ENCODE measurements around the gene CAPN14. TPM values are rescaled to one million over a fixed set of nuclear protein-coding genes. Genes with fewer than 3 reads are reported as not detected.

Gene CAPN14
- total RNA-seq, 1 donor from 2014 or later = 0.13 TPM

DNA sequence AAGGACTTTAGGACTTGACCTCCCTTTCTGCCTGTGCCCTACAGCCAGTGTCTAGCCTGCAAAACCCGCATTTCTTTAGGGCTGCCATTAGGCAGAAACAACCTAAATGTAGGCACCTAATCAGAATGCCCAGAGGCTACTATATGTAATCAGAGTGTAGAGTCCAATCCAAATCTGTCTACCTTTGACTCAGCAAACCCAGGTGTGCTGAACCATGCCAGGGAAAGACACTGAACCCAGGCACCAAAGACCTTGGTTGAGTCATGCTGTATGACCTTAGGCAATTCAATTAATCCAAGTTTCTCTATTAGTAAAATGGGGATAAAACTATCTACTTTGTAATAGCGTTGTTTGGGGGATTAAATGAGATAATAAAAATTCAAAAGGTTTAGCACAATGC lies 20.7 kb downstream of the CAPN14 start:
- Mint-ChIP-seq H3K36me3 (ENCODE audit: low read depth, unreplicated experiment) (no peaks in the 10 kb centered on the region), H3K27ac (ENCODE audit: unreplicated experiment) (no peak overlapping the region), H3K9me3 (ENCODE audit: unreplicated experiment) (no peaks in the 10 kb centered on the region), H3K4me3 (ENCODE audit: unreplicated experiment) (no peak overlapping the region), H3K4me1 (ENCODE audit: unreplicated experiment) (peaks cover 15% of the 10 kb centered on the region), H3K27me3 (ENCODE audit: unreplicated experiment) (peaks cover 4% of the 10 kb centered on the region)
- DNase-seq (ENCODE audit: low spot score) = no peak
- TF ChIP-seq, protein P1, sequence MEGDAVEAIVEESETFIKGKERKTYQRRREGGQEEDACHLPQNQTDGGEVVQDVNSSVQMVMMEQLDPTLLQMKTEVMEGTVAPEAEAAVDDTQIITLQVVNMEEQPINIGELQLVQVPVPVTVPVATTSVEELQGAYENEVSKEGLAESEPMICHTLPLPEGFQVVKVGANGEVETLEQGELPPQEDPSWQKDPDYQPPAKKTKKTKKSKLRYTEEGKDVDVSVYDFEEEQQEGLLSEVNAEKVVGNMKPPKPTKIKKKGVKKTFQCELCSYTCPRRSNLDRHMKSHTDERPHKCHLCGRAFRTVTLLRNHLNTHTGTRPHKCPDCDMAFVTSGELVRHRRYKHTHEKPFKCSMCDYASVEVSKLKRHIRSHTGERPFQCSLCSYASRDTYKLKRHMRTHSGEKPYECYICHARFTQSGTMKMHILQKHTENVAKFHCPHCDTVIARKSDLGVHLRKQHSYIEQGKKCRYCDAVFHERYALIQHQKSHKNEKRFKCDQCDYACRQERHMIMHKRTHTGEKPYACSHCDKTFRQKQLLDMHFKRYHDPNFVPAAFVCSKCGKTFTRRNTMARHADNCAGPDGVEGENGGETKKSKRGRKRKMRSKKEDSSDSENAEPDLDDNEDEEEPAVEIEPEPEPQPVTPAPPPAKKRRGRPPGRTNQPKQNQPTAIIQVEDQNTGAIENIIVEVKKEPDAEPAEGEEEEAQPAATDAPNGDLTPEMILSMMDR (IDR thresholded peaks at IDR 0.05; ENCODE audit: unreplicated experiment) = no peak

DNA sequence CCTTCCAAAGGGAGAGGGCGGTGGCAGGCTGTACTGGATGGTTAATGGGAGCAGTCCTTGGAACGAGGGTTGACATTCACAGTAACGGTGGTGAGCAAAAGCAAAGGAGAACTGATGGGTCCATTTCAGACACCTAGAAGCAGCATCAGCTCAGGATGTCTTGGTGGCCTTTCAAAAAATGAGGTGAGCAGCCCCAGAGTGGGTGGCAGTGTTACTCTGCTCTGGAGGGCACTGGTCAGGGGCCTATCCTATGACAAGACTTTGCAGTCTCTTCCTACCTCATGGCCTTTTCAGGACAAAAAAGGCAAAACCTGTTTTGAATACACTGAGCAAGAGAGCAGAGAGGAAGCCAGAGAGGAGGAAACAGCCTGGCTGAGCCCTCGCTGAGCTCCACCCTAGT lies 23.5 kb downstream of the CAPN14 start:
- TF ChIP-seq, protein P1 (IDR thresholded peaks at IDR 0.05; ENCODE audit: unreplicated experiment) = no peak
- DNase-seq (ENCODE audit: low spot score) = no peak
- Mint-ChIP-seq H3K36me3 (ENCODE audit: low read depth, unreplicated experiment) (no peaks in the 10 kb centered on the region), H3K27ac (ENCODE audit: unreplicated experiment) (no peak overlapping the region), H3K27me3 (ENCODE audit: unreplicated experiment) (no peaks in the 10 kb centered on the region), H3K9me3 (ENCODE audit: unreplicated experiment) (no peaks in the 10 kb centered on the region), H3K4me3 (ENCODE audit: unreplicated experiment) (no peak overlapping the region), H3K4me1 (ENCODE audit: unreplicated experiment) (peaks cover 4% of the 10 kb centered on the region)

DNA sequence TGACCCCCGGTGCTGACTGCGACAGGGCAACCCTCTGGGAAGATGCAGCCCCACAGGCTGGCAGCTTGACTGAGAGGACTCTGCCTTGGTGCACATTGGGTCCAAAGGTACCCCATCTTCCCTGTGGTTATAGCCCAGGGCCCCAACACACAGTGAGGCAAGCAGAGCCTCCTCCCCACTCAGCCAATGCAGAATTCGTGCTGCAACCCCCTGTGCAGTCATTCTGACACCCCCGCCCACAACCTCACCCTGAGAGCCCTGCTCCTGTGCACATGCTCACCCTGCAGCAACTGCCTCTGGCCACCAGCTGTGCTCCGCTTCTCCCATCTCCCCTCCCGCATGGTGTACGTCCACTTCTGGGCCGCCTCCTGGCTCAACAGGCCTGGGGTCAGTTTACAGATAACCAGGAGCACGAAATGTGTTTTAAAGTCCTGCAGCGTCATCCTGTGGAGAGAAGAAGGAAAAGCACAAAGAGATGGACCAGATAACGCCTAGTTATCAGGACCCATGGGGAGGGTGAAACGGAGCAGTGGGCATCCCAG lies 24.4 kb downstream of the CAPN14 start:
- no peak for DNase-seq (ENCODE audit: low spot score)
- no peaks in the 10 kb centered on the region for H3K9me3 Mint-ChIP-seq (ENCODE audit: unreplicated experiment)
- no peak overlapping the region for H3K27ac Mint-ChIP-seq (ENCODE audit: unreplicated experiment)
- peaks cover 3% of the 10 kb centered on the region for H3K4me1 Mint-ChIP-seq (ENCODE audit: unreplicated experiment)
- H3K4me3 Mint-ChIP-seq (ENCODE audit: unreplicated experiment) = no peak overlapping the region
- H3K36me3 Mint-ChIP-seq (ENCODE audit: low read depth, unreplicated experiment) = no peaks in the 10 kb centered on the region
- no peaks in the 10 kb centered on the region for H3K27me3 Mint-ChIP-seq (ENCODE audit: unreplicated experiment)
- TF ChIP-seq, protein P1 (IDR thresholded peaks at IDR 0.05; ENCODE audit: unreplicated experiment) = no peak

DNA sequence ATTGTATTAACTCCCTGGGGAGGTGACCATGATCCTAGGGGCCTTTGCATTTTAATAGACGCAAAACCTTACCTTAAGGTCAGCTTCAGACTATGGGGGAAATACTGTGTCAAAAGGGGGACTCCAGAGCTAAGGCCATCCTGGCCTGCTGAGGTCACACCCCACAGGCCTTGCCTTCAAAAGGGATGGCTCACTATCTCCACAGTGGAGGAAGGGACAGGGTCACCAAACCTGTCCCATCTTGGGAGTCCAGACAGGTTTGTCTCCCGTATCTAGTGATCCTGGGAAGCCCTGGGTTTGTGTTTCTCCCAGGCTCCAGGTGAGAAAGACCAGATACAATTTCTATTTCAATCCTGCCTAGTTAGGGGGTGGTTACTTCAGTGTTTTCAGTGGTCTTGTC lies 24.9 kb downstream of the CAPN14 start:
- no peak for DNase-seq (ENCODE audit: low spot score)
- H3K4me3 Mint-ChIP-seq (ENCODE audit: unreplicated experiment) = no peak overlapping the region
- TF ChIP-seq, protein P1 (IDR thresholded peaks at IDR 0.05; ENCODE audit: unreplicated experiment) = no peak
- peaks cover 3% of the 10 kb centered on the region for H3K4me1 Mint-ChIP-seq (ENCODE audit: unreplicated experiment)
- H3K36me3 Mint-ChIP-seq (ENCODE audit: low read depth, unreplicated experiment) = no peaks in the 10 kb centered on the region
- H3K9me3 Mint-ChIP-seq (ENCODE audit: unreplicated experiment) = no peaks in the 10 kb centered on the region
- H3K27ac Mint-ChIP-seq (ENCODE audit: unreplicated experiment) = no peak overlapping the region
- no peaks in the 10 kb centered on the region for H3K27me3 Mint-ChIP-seq (ENCODE audit: unreplicated experiment)

DNA sequence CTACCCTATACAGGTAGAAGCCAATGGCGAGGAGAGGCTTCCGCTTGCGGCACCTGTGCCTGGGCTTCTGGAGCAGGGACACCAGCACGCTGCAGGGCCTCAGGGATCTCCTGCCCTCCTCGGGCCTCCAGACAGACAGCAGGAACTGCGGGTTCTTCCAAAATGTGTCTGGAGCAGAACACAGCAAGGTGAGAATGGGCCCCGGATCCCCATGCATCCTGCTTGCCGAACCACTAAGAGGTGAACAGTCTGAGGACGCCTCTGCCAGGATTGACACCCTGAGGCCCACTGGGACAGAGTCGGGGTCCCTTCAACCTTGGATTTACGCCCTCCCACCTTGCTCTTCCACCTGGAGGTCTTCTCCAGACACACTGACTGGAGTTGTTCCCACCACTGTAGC lies 25.4 kb downstream of the CAPN14 start:
- H3K4me1 Mint-ChIP-seq (ENCODE audit: unreplicated experiment) = peaks cover 3% of the 10 kb centered on the region
- no peaks in the 10 kb centered on the region for H3K9me3 Mint-ChIP-seq (ENCODE audit: unreplicated experiment)
- no peak for DNase-seq (ENCODE audit: low spot score)
- TF ChIP-seq, protein P1 (IDR thresholded peaks at IDR 0.05; ENCODE audit: unreplicated experiment) = no peak
- no peaks in the 10 kb centered on the region for H3K36me3 Mint-ChIP-seq (ENCODE audit: low read depth, unreplicated experiment)
- H3K27ac Mint-ChIP-seq (ENCODE audit: unreplicated experiment) = no peak overlapping the region
- no peak overlapping the region for H3K4me3 Mint-ChIP-seq (ENCODE audit: unreplicated experiment)
- H3K27me3 Mint-ChIP-seq (ENCODE audit: unreplicated experiment) = no peaks in the 10 kb centered on the region
